8988T (cell line): ENCODE results near the gene CCDC40.
A peak's percentile ranks its signal among the peaks of the same experiment; 100 is the strongest.

Experiments
- DNase-seq: peaks from one replicate; pipeline ENCODE4 v3.0.0; 2011

Gene CCDC40

GRCh38 chr17:80050706-80051105 is 14.3 kb downstream of the CCDC40 start:
- DNase-seq: no peak

- DNase-seq: no peak
Observed at GRCh38 chr17:80051681-80052080, 15.2 kb downstream of the CCDC40 start.

GRCh38 chr17:80053102-80053501 is 16.7 kb downstream of the CCDC40 start:
- DNase-seq: no peak

- DNase-seq: no peak
Observed at GRCh38 chr17:80055597-80055996, 19.2 kb downstream of the CCDC40 start.

- DNase-seq: no peak
Observed at GRCh38 chr17:80058311-80058955, 22.0 kb downstream of the CCDC40 start.

- no peak for DNase-seq
Observed at GRCh38 chr17:80060644-80061043, 24.2 kb downstream of the CCDC40 start.

- DNase-seq: no peak
Observed at GRCh38 chr17:80061421-80061820, 25.0 kb downstream of the CCDC40 start.

- DNase-seq: no peak
Observed at GRCh38 chr17:80063830-80064585, 27.6 kb downstream of the CCDC40 start.

GRCh38 chr17:80064696-80065095 is 28.3 kb downstream of the CCDC40 start:
- no peak for DNase-seq

GRCh38 chr17:80065478-80066170 is 29.2 kb downstream of the CCDC40 start:
- no peak for DNase-seq

GRCh38 chr17:80067393-80067986 is 31.0 kb downstream of the CCDC40 start:
- no peak for DNase-seq

- DNase-seq: no peak
Observed at GRCh38 chr17:80068301-80069222, 32.1 kb downstream of the CCDC40 start.

- DNase-seq: no peak
Observed at GRCh38 chr17:80070375-80071115, 34.1 kb downstream of the CCDC40 start.

- DNase-seq: no peak
Observed at GRCh38 chr17:80071116-80071841, 34.8 kb downstream of the CCDC40 start.

GRCh38 chr17:80072410-80072809 is 36.0 kb downstream of the CCDC40 start:
- no peak for DNase-seq

GRCh38 chr17:80080081-80080480 is 43.6 kb downstream of the CCDC40 start:
- DNase-seq: no peak

- DNase-seq: no peak
Observed at GRCh38 chr17:80081596-80081995, 45.2 kb downstream of the CCDC40 start.

GRCh38 chr17:80082403-80083135 is 46.1 kb downstream of the CCDC40 start:
- DNase-seq: peak; percentile 59

- no peak for DNase-seq
Observed at GRCh38 chr17:80083136-80083661, 46.8 kb downstream of the CCDC40 start.

GRCh38 chr17:80084773-80085172 is 48.3 kb downstream of the CCDC40 start:
- no peak for DNase-seq
